Measurements from ENCODE around the gene RPL41. TPM values are rescaled to one million over a fixed set of nuclear protein-coding genes. Genes with fewer than 3 reads are reported as not detected.
A peak's percentile ranks its signal among the peaks of the same experiment; 100 is the strongest.

The RPL41 gene
- total RNA-seq, 1 experiment from 2014 or later = 4,637 TPM

DNA sequence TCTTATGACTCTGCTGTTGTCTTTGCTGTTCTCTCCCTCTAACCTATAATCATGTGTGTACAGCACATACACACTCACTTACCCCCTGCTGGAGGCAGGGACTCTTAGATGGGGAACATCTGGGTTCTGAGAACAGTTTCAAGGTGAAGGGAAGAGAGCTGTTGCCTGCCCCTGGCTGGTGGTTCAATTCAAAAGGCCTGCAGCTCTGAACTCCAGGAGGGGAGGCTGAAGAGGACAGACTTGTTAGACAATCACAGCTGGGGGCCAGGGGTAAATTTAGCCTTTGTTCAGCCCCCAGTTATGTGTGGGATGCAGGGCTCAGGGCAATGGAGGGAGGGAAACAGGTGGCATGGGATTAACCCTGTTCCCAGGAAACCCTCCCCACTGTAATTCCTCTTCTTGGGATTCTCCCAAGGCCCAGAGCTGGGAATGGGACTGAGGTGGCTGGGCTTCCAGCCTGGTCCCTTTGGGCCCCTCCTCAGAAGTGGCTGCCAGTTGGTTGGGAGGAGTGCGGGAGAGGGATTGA is 37.9 kb downstream of the RPL41 start:
- Histone ChIP-seq H3K9me3 (ENCODE audit: control insufficient read depth, low read depth, low read length) (no peaks in the 10 kb centered on the region), H3K79me1 (ENCODE audit: insufficient read depth, low read depth, low read length, poor library complexity, severe bottlenecking) (no peaks in the 10 kb centered on the region), H3K27ac (ENCODE audit: insufficient read length, low read depth, low read length) (no peak overlapping the region), H3K4me2 (ENCODE audit: insufficient read depth, insufficient read length, low read length) (no peak overlapping the region), H2BK12ac (ENCODE audit: insufficient read length, low read depth, low read length) (no peak overlapping the region), H2BK20ac (ENCODE audit: low read depth, low read length, poor library complexity, severe bottlenecking) (no peak overlapping the region), H3K56ac (ENCODE audit: insufficient read length, low read depth, low read length) (no peak overlapping the region), H2AFZ (ENCODE audit: low read length) (no peak overlapping the region), H2BK5ac (ENCODE audit: insufficient read length, low read length) (no peak overlapping the region), H3T11ph (ENCODE audit: low read length) (no peak overlapping the region), H3K14ac (ENCODE audit: insufficient read depth, low read length) (no peak overlapping the region), H4K5ac (ENCODE audit: insufficient read length, low read depth, low read length) (no peak overlapping the region), H2BK120ac (ENCODE audit: low read depth, low read length, poor library complexity, severe bottlenecking) (no peak overlapping the region), H3K4me1 (ENCODE audit: insufficient read depth, low read length) (0 out of 2 replicates have a peak, but pooled peaks cover 2% of the 10 kb centered on the region), H4K8ac (replicated peaks; ENCODE audit: insufficient read length, low read depth, low read length) (no peak overlapping the region), H3K23me2 (ENCODE audit: insufficient read length, low read depth, low read length, poor library complexity, severe bottlenecking) (peaks cover 22% of the 10 kb centered on the region), H3K23ac (ENCODE audit: insufficient read length, low read depth, low read length) (no peak overlapping the region), H3K79me2 (ENCODE audit: insufficient read depth, low read length) (peaks cover 3% of the 10 kb centered on the region; the same call in 1 of the 2 replicates), H2AK5ac (ENCODE audit: insufficient read length, low read length) (no peak overlapping the region), H2BK15ac (ENCODE audit: low read depth, low read length) (no peak overlapping the region), H3K18ac (ENCODE audit: insufficient read length, low read depth, low read length) (no peak overlapping the region), H4K91ac (ENCODE audit: insufficient read length, low read depth, low read length) (no peak overlapping the region), H4K20me1 (ENCODE audit: control insufficient read depth, insufficient read depth, insufficient read length) (no peaks in the 10 kb centered on the region), H3K9ac (ENCODE audit: extremely low read depth, insufficient read length, low read length) (no peak overlapping the region), H3K4ac (ENCODE audit: low read depth, low read length) (no peak overlapping the region), H3K27me3 (ENCODE audit: insufficient read depth, low read length) (no peaks in the 10 kb centered on the region)
- Mint-ChIP-seq H3K27me3 (ENCODE audit: low read depth) (peaks cover 4% of the 10 kb centered on the region; the same call in 1 of the 2 replicates), H3K4me1 (peaks cover 30 to 40% of the 10 kb centered on the region in 2 experiments), H3K4me3 (peak overlapping the region; percentile 21 to 64; a peak in 3 of 5 replicates), H3K27ac (peak overlapping the region; percentile 55 to 85 (median 62); a peak in 3 of 7 replicates), H3K9me3 (peaks cover 0 to 4% of the 10 kb centered on the region in 2 experiments; a peak in 3 of 5 replicates), H3K36me3 (ENCODE audit: insufficient read depth in 1 of 3, low read depth in 3 of 3) (peaks cover 24 to 34% (median 33%) of the 10 kb centered on the region in 3 experiments)
- WGBS (ENCODE audit: extremely low coverage, insufficient read length, low lambda C conversion rate) = no CpG with 5 or more reads among the region's 1 CpG
- DNase-seq = no peak
- TF ChIP-seq, protein P1, sequence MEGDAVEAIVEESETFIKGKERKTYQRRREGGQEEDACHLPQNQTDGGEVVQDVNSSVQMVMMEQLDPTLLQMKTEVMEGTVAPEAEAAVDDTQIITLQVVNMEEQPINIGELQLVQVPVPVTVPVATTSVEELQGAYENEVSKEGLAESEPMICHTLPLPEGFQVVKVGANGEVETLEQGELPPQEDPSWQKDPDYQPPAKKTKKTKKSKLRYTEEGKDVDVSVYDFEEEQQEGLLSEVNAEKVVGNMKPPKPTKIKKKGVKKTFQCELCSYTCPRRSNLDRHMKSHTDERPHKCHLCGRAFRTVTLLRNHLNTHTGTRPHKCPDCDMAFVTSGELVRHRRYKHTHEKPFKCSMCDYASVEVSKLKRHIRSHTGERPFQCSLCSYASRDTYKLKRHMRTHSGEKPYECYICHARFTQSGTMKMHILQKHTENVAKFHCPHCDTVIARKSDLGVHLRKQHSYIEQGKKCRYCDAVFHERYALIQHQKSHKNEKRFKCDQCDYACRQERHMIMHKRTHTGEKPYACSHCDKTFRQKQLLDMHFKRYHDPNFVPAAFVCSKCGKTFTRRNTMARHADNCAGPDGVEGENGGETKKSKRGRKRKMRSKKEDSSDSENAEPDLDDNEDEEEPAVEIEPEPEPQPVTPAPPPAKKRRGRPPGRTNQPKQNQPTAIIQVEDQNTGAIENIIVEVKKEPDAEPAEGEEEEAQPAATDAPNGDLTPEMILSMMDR (conservative IDR thresholded peaks at IDR 0.05) = no peak
